AG09309 (cell line): Measurements from ENCODE around the gene KRT7.

ENCODE experiments used
- DNase-seq: peaks from one replicate; pipeline ENCODE4 v3.0.0-alpha.2; 2010; ENCODE audit warnings: low read depth
- H3K4me3 ChIP-seq: 2 replicates; pipeline ENCODE4 v1.5.1; 2011; ENCODE audit warnings: mild to moderate bottlenecking, low read depth, low read length, moderate library complexity; ENCODE audit not compliant: control insufficient read depth
- CTCF ChIP-seq: IDR thresholded peaks from 2 replicates; pipeline ENCODE4 v1.5.1; 2011; ENCODE audit warnings: mild to moderate bottlenecking, low read depth, low read length, inconsistent platforms; ENCODE audit not compliant: insufficient read depth, control insufficient read depth; ENCODE audit errors: missing control alignments

Gene KRT7

DNA sequence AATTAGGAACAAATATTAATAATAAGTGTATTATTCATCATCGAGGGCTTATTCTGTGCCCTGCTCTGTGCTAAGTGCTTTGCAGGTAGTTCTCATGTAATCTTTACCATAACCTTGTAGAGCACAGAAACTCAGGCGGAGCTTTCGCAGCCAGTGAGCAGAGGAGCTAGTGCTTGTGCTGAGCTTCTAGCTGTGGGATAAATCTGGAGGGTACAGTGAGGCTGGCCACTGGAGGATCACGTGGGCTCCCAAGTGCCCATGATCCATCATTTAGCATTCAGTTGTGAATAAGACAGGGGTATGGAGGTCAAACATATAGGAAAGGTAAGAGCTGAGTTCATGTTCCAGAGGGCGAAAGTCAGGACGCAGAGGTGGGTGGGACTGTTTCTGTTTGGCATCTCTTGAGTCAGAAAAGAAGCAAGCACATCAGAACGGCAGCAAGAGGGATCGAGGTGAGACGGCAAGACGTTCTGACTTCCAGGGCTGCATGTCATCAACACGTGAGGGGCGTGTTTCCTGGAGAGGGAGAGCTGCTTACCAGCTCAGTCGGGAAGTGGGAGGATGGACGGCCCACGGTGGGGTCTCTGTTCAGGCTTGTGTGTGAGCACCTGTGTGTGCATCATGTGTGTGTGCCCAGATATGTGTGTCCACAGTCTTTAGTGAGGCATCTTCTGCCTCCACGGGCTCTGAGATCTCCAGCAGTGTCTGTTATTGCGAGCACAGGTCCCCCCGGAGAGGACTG lies 24.4 kb upstream of the KRT7 start:
- no peak for TF ChIP-seq CTCF
- no peak for DNase-seq
- no peak overlapping the region for H3K4me3 ChIP-seq

DNA sequence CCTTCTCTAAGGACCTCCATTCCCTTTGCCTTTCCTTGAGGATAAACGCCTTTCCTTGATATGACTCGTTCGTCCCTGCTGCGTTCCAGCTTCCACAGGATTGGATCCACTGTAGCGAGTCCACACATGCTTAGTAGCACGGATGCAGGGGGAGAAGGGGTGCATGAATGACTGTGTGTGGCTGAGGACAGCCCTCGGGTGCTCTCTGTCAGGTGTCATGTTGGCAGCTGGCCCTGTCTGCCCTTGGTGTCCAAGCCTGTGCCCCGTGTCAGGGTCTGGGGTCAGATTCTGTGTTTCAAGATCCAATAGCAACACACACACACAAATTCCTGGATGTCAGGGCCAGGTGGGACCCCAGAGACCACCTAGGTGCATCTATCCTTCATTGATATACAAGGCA lies 23.7 kb upstream of the KRT7 start:
- no peak for DNase-seq
- no peak overlapping the region for H3K4me3 ChIP-seq
- no peak for TF ChIP-seq CTCF

GRCh38 chr12:52210186-52210924 lies 22.7 kb upstream of the KRT7 start:
- DNase-seq = no peak

GRCh38 chr12:52210925-52211650 lies 22.0 kb upstream of the KRT7 start:
- H3K4me3 ChIP-seq = no peak overlapping the region
- TF ChIP-seq CTCF = no peak
- DNase-seq = no peak

More at GRCh38 chr12:52210186-52210924, 22.7 kb upstream of the KRT7 start:
- H3K4me3 ChIP-seq = no peak overlapping the region
- no peak for TF ChIP-seq CTCF

GRCh38 chr12:52211716-52212585 lies 21.1 kb upstream of the KRT7 start:
- DNase-seq = no peak
- TF ChIP-seq CTCF = no peak
- H3K4me3 ChIP-seq = no peak overlapping the region
